HG02763 (cell line): ENCODE results near the gene LMO7.
"Not testable (repeated sequence)": the region's sequence is repeated elsewhere in the genome, so short reads cannot be mapped to it uniquely, and the experiment has no call there.

ENCODE experiments used
- ATAC-seq: cut with Tn5 transposase; IDR thresholded peaks from one replicate; pipeline ENCODE4 v1.9.1; 2021; ENCODE audit warnings: mild to moderate bottlenecking, moderate library complexity; ENCODE audit not compliant: unreplicated experiment

Gene LMO7

DNA sequence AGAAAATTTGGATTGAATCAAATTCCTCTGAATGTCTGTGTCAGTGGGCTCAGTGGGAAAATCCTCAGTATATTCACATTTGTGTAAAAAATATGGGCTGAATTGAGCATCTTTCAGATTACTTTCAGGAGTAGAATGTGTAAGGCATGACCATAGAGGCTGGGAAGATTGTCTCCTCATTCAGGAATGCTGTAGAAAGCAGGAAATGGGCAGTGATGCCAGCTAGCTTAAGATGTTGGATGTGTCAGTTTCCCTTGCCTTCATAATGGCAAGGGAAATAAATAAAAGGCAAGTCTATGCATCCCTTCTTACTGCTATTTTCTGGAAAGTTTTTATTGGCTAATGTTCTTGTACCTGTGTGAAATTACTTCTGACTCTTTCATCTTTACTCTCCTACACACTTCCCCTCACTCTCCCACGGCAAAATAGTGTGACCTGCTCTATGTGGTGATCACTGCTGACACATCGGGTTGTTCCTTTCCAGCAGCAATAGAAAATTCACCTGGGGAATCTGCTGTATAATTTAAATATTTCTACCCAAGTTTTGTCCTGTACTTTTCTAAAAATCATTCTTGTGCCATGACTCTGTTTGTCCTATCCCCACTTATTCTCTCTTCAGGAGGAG lies 103.2 kb downstream of the LMO7 start:
- ATAC-seq, result peak; percentile 64

DNA sequence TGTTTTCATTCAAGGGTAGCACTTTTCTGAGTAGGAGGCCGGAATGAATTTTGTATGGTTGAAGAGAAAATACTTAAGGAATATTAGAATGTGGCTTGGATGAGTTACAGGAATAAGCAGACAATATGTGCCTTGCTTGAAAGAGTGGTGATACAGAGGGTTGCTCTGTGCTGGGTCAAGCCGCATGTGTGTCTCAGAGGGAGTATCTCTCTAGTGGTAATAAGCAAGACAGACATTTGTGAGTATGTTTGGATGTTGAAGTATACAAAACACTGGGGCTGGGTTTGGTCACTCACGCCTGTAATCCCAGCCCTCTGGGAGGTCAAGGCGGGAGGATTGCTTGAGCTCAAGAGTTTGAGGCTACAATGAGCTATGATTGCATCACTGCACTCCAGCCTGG lies 103.9 kb downstream of the LMO7 start:
- peak; percentile 20 for ATAC-seq

DNA sequence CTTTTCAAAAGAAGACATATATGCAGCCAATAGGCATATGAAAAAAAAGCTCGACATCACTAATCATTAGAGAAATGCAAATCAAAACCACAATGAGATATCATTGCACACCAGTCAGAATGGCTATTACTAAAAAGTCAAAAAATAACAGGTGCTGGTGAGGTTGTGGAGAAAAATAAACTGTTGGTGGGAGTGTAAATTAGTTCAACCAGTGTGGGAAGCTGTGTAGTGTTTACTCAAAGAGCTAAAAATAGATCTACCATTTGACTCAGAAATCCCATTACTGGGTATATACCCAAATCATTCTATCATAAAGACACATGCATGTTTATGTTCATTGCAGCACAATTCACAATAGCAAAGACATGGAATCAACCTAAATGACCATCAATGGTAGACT lies 106.9 kb downstream of the LMO7 start:
- ATAC-seq, result not testable (repeated sequence)

DNA sequence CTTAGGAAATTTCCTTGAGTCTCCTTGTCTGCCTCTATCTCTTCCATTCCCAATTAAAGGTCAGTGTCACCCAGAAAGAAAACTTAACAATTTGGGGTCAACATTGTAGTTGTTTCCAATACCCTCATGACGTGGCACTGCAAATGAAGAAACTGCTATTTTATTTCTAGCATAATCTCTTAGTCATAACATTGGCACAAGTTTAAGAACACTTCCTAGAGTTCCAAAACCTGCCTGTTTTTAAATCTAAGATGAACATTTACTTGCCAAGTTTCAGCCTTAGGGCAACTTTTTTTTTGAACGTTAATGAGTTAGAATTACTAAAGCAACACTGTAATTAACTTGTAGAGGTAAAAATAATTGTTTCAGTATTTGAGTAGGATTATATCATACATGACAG lies 108.0 kb downstream of the LMO7 start:
- no peak for ATAC-seq

DNA sequence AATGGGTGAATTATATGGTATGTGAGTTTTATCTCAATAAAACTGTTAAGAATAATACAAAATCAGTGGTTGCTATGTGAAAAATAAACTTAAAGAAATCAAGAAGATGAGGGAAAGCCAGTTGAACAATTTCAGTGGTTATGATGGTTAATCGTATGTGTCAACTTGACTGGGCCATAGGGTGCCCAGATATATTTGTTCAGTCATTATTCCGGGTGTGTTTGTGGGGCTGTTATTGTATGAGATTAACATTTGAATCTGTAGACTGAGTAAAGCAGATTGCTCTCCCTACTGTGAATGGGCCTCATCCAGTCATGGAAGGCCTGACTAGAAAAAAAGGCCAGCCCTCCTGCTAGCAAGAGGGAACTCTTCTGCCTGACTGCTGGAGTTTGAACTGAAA lies 109.3 kb downstream of the LMO7 start:
- no peak for ATAC-seq

DNA sequence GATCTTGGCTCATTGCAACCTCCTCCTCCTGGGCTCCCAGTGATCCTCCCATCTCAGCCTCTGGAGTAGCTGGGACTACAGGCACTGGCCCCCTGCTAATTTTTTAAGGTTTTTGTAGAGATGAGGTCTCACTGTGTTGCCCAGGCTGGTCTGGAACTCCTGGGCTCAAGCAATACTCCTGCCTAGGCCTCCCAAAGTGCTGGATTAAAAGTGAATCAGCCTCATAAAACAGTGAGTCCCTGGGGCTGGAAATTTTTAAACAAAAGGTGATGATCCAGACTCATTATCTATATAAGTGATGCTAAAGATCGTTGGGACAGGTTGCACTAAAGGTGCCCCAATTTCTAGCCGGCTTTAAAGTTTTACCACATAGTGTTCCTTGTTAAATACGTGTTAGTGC lies 112.7 kb downstream of the LMO7 start:
- no peak for ATAC-seq

DNA sequence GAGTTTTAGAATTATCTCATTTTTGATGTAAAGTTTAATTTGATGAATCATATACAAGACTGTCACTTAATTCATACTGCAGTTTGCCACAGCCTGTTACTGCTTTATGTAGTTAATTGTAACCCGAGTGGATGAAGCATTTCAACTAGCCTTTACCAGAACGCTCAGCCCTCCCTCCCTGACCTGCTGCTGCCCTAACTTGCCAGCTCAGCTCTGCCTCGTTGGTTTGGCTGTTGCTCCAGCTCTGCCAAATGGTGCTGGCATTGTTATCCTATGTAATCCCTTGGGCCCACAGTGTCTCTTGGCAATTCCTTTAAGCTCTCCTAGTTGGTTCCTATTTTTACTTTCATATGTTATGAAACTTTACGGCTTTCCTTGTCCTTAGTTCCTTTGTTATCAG lies 113.3 kb downstream of the LMO7 start:
- ATAC-seq, result no peak

DNA sequence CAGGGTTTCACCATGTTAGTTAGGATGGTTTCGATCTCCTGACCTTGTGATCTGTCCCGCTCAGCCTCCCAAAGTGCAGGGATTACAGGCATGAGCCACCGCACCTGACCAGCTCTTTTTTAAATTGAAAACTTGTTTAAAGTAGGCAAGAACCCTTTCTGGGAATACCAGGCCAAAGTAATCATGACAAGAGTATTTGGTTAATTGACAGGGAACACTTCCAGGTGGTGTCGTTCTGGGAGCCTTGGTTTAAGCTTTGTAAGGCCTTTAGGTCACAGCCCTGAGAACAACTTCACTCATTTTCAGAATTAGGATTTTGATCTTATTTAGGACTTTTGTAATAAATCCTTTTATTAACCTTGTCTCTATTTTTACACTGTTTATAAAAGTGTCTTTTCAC lies 115.2 kb downstream of the LMO7 start:
- ATAC-seq, result no peak

DNA sequence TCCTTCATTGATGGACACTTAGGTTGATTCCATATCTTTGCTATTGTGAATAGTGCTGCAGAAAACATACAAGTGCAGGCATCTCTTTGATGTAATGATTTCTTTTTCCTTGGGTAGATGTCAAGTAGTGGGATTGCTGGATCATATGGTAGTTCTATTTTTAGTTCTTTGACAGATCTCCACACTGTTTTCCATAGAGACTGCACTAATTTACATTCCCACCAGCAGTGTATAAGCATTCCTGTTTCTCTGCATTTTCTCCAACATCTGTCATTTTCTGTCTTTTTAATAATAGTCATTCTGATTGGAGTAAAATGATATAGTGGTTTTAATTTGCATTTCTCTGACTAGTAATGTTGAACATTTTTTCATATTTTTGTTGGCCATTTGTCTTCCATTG lies 116.7 kb downstream of the LMO7 start:
- no peak for ATAC-seq

DNA sequence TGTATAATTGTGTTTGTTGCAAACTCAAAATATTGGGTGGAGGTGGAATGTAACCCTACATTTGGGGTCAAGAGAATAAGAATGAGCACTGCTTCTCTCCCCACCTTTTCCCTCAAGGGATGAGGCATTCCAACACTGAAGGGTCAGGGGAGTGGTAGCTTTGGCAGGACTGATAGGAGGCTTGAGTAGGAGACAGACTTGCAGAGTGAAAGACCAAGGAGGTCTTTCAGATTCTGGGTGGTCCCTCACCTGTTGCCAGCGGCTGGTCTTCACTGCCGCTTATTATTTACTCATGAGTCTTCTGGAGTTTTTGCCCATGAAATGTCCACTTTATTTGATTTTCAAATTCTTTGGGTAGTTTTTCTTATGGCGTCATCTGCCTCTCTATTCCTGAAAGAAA lies 118.8 kb downstream of the LMO7 start:
- no peak for ATAC-seq

DNA sequence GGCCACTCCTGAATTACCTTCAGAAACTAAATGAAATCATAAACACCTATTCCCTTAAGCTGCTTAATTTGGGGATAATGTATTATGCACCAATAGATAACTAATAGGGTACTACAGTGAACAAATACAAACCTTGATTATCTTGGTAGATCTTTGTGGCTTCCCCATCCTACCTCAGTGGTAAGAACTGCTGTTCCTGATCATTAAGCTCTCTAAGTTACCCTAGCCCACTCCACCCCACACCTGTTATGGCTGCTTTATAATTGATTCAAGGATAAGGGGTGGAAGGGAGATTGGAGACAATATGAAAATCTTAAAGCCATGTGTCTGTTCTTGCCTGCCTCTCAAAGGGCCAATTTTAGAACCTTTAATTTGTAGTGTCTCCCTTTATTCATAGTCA lies 121.2 kb downstream of the LMO7 start:
- no peak for ATAC-seq

DNA sequence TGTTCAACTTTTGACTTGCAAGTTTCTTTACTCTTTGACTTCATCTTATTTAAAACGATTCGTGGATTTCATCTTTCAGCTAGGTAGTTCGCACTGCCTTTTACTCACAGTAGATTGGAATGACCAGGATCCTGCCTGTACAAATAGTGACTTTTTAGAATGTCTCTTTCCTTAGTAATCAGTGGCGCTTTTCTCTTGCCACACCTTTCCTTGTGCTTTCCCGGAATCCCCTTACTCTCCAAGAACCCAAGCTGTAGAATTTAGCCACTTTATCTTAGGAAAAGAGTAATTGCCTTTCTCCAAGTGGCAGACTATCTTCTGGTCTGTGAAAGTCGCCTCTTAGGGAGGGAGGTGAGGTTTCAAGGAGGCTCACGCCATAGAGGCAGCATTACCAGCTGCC lies 123.4 kb downstream of the LMO7 start:
- ATAC-seq, result no peak

DNA sequence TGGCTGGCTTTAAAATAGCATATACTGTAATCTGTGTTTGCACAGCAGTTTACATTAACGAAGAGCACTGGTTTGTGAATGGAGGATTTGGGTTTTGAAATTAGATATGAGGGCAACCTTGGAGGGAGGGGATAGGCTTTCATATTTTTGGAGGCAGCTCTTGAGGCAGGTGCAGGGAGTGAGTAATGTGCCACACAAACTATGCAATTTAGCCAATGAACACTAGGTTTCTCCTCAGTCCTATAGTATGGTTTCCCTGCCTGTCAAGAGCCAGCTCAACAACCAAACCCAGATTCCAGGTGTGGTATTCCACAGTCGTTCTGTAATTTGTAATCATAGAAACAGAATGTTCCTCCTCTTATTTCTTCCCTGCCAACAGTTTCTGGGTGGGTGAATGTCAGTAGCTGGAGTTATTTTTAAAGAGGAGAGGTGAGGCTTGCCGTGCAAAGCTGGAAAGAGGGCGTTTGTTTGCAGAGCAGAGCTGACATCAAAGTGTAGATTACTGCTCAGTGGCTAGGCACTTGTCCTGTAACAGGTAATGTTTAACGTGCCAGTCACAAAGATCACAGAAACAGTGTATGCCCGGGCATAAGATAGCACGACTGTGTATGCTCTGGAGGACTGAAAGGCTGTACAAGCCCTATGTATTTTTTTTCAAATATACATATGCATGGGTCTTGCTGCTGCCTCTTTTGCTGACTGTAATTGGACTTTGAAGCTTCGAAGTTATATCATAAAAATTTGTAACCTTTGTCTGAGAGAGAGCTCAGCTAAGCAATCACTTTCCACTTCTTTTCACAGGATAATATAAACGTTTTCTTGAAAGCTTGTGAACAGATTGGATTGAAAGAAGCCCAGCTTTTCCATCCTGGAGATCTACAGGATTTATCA lies 124.2 kb downstream of the LMO7 start:
- peak; percentile 36 for ATAC-seq

DNA sequence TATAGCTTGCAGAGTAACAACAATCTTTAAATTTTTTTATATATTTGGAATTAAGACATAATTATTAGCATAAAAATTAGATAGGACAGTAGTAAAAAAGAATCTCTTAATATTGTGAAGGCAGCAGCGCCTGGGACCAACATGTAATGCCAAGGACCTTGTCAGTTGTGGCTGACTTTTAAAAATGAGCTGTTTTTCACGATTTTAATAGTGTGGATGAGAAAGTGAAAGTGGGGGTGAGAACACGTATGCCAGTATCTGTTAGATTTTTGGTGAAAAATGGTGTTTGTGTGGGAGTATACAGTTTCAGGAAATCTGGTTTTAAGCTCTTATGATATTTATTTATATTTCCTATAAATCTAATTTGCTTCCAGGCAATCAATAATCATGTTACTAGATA lies 125.2 kb downstream of the LMO7 start:
- no peak for ATAC-seq

DNA sequence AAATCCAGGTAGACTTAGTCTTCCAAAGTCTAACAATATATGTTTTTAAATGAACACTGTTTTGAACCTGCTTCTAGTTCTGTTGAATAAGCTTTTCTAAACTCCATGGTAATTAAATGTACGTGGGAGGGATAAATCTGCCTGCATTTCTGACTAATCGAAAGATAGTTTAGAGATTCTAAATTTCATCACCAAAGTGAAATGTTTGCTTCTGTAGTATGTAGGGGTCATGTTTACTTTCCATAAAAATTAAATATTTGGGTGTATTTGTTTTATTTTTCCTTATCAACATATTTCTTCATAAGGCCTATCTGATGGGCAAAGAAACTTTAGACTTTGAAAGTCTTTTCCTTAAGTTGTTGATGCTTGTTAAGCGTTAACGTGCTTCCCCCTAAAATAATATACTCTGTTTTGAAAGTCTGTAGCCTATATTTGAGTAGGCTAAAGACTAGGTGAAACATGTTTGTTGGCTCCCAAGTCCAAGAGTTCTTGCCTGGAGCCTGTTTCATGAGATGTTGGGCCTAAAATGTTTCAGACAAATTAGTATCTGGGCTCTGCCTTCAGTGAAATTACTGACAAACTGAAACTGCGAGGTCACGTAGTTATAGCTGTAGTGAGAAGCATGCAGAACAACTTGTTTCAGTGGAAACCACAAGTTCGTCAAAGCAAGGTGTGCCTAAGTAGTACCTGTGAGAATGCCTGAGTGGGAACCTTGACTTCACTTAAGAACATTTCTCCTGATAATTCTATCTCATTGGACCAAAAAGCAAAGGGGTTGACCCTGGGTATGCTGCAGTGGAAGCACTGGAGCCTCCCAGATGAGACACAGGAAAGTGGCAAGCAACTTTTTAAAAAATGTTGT lies 126.2 kb downstream of the LMO7 start:
- peak; percentile 97 for ATAC-seq

DNA sequence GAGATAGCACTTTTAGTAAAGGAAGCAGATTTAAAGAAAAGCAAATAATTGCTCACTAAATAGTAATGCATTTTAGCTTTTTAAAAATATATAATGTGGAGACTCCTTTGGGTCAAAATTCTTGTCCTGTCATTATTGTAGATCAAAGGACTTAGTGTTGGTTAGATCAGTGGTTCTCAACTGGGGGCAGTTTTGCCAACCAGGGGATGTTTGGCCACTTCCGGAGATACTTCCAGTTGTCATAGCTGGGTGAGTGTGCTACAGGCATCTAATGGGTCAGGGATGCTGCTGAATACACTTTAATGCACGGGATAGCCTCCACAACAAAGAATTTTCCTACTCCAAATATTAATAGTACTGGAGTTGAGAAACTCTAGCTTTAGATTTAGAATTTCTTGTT lies 126.8 kb downstream of the LMO7 start:
- ATAC-seq, result no peak

DNA sequence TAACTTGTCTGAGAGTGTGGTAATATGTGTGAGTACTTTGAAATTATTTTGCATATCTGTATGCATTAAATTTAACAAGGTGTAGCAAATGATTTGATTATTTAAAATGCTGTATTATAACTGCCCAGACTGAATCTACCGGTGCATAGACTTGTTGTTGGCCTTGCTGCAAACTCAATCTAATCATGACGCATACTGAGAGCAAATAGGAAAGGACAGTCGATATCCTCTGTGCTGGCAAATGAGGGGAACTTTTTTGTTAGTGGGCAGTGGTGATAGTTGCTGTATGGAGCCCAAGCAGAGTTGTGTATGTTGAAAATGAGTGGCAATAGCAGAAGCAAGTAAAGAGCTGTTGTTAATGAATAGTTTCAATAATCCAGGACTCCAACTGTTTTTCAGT lies 127.4 kb downstream of the LMO7 start:
- ATAC-seq, result no peak

DNA sequence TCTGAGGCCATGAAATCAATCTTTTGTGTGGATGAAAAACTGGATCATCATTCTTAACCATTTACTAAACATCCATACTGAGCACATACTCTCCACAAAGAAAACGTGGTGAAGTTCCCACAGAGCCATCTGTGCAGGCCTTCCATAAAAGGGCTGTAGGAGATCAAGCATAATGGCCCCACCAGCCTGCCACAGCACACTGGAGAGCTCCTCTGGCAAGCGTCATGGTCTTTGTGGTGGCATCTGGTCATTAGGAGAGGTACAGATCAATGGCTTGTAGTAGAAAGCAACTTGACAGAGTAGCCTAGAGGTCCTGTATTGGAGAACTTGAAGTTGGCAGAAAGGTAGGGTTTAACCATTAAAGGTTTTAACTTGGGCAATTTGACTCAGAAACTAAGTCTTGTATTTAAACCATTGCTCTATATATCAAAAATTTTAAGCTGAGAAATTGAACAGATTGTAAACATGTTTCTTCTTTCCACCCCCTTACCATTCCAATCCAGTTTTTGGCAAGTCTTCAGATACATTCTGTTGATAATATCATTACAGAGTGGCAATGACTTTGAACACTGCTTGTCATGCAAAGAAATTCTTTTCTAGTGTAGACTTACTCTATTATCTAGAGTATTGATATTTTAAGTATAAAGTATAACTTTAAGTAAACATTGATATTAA lies 128.3 kb downstream of the LMO7 start:
- ATAC-seq, result no peak

DNA sequence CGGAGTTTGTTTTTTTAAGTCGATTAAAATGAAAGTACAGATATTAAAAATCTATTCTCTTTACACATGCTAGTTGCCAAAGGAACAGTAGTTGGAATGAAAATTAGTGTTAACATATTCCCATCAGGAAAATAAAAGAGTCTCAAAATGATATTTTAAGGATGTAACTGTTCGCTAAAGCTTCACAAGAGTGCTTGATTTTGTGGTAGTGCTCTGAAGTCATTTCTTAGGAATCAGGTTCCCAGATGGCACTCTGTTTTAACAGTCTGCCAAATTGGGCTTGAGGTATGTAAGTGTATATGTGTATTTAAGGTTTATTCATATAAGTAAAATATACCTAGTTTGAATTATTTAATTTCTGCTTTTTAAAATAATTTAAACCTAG lies 128.8 kb downstream of the LMO7 start:
- no peak for ATAC-seq

DNA sequence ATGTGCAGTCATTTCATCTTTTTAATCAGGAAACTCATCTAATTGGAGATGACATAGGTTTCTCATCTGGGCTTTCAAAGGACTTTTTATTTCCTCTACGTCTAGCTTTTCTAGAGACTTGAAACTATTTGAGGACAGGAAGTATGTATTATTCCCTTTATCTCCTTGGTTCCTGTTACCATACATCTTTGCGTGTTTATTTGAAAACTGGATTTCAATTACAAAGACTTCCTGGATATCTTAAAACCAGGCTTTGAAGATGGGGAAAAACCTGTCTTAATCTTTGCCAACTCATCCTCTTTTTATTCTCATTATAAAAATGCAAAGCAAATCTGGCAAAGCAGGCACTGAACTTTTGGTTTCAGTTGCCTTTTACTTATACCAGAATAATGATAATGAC lies 130.5 kb downstream of the LMO7 start:
- ATAC-seq, result no peak
